ENCODE results near the gene NDFIP1.

NDFIP1 gene

DNA sequence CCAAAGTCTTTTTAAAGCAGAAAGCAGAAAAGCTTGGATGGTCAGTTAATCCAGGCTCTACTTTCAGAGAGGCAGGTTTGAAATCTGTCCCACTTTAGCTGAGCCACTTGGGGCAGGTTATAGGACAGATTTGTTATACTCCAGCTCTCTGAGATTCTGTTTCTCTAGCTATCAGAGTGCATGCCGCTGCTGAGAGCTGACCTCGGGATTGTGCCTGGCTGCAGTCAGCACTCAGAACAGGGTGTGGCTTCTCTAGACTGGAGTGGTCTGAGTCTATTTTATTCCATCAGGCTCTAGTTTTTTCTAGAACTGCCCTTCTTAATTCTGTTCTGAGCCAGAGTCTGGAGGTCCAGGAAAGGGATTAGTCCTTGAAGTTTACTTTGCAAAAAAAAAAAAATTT lies 67.7 kb downstream of the NDFIP1 start:
- TF ChIP-seq, protein P1, sequence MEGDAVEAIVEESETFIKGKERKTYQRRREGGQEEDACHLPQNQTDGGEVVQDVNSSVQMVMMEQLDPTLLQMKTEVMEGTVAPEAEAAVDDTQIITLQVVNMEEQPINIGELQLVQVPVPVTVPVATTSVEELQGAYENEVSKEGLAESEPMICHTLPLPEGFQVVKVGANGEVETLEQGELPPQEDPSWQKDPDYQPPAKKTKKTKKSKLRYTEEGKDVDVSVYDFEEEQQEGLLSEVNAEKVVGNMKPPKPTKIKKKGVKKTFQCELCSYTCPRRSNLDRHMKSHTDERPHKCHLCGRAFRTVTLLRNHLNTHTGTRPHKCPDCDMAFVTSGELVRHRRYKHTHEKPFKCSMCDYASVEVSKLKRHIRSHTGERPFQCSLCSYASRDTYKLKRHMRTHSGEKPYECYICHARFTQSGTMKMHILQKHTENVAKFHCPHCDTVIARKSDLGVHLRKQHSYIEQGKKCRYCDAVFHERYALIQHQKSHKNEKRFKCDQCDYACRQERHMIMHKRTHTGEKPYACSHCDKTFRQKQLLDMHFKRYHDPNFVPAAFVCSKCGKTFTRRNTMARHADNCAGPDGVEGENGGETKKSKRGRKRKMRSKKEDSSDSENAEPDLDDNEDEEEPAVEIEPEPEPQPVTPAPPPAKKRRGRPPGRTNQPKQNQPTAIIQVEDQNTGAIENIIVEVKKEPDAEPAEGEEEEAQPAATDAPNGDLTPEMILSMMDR (IDR thresholded peaks at IDR 0.05; ENCODE audit: insufficient read depth, low read depth, low read length, missing control alignments): no peak
- DNase-seq (ENCODE audit: low read depth): no peak
- no peak overlapping the region for H3K4me3 ChIP-seq (ENCODE audit: low read length)

DNA sequence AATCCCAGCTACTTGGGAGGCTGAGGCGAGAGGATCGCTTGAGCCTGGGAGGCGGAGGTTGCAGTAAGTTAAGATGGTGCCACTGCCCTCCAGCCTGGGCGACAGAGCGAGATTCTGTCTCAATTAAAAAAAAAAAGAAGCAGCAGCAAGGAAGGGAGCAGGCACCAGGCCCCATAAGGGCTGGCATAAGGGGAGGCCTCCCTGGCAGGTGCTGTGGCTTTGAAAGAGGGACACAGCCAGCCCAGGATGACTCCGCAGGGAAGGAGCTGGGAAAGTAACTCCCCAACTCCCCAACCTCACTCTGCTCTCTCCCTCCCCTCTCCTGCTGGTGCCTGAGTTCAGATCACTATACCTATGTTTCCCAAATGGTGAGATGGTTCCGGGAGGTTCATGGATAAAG lies 70.1 kb downstream of the NDFIP1 start:
- TF ChIP-seq, protein P1 (IDR thresholded peaks at IDR 0.05; ENCODE audit: insufficient read depth, low read depth, low read length, missing control alignments): no peak
- H3K4me3 ChIP-seq (ENCODE audit: low read length): no peak overlapping the region
- no peak for DNase-seq (ENCODE audit: low read depth)

DNA sequence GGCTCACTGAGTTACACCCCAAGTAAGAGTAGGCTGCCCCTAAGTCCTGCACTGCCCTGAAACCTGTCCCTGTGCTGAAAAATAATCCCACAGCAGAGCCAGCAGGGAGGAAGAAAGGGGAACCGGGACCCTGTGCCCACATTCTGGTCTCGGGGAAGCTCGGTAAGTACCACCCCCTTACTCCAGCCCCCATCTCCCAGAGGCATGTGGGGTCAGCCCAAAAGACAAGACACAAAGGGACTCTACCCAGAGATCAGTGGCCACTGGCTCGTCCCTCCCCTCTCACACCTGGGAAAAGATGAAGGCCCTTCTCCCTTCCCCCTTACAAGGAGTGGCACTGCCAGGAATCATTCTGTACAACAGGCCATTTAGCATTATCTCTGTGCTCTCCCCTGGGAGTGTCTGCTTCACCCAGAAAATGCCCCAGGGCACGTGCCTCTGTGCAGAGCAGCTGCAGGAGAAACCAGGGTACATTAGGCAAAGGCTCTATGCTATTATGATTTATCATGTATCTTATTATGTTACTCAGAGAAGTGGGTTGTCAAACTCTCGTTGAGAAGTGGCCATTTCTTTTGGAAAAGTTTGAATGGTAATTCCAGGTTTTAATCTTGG lies 71.3 kb downstream of the NDFIP1 start:
- TF ChIP-seq, protein P1 (IDR thresholded peaks at IDR 0.05; ENCODE audit: insufficient read depth, low read depth, low read length, missing control alignments): no peak
- H3K4me3 ChIP-seq (ENCODE audit: low read length): no peak overlapping the region
- peak; percentile 17 for DNase-seq (ENCODE audit: low read depth)

DNA sequence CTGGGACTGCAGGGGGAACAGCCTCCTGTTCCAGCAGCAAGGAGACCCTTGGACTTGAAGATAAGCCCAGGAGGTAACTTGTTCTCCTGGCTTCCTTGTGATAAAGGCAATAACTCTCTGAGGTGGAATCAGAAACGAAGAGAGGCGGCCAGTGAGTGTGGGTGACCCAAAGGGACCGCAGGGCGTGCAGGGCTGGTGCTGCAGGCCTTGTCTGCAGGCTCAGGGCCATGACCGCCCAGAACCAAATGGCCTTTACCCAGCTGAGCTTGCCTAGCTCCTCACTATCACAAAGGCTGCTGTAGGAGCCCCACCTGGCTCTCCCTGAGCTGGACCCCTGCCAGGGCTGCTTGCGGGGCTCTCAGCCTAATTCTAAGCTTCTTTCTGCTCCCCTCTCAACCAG lies 72.5 kb downstream of the NDFIP1 start:
- no peak overlapping the region for H3K4me3 ChIP-seq (ENCODE audit: low read length)
- no peak for DNase-seq (ENCODE audit: low read depth)
- TF ChIP-seq, protein P1 (IDR thresholded peaks at IDR 0.05; ENCODE audit: insufficient read depth, low read depth, low read length, missing control alignments): no peak

DNA sequence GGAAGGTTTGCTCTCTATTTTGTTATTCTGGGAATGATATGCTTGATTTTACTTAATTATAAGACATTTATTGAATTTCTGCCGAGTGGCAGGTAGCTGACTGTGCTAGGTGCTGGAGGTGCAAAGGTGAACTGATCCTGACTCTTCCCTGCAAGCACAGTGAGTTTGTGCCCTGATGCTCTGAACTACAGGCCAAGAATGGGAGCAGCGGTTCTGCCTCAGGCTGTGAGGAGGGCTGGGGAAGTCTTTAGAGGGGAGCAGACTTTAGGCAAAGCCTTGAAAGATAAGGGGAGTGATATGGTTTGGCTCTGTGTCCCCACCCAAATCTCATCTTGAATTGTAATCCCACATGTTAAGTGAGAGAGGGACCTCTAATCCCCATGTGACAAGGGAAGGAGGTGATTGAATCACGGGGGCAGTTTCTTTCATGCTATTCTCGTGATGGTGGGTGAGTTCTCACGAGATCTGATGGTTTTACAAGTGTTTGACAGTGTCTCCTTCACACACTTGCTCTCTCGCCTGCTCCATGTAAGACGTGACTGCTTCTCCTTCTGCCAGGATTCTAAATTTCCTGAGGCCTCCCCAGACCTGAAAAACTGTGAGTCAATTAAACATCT lies 73.1 kb downstream of the NDFIP1 start:
- no peak for DNase-seq (ENCODE audit: low read depth)
- TF ChIP-seq, protein P1 (IDR thresholded peaks at IDR 0.05; ENCODE audit: insufficient read depth, low read depth, low read length, missing control alignments): no peak
- no peak overlapping the region for H3K4me3 ChIP-seq (ENCODE audit: low read length)

DNA sequence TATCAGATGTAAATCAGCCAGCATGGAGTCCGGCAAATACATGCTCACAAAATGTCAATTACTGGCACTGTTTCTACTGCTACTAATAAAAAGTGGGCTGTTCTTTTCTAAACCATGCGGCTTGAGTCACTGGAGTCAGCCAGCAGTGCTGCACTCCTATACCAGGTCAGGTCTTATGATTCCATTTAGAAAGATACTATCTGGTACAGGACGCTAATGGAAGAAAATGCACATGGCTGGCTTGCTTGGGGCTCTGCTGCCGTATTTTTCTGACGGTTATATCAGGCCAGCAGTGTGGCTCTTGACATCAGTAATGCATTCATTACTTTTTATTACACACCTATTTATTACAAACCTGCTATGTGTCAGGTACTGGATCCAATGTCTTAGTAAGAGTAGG lies 74.3 kb downstream of the NDFIP1 start:
- TF ChIP-seq, protein P1 (IDR thresholded peaks at IDR 0.05; ENCODE audit: insufficient read depth, low read depth, low read length, missing control alignments): no peak
- no peak for DNase-seq (ENCODE audit: low read depth)
- no peak overlapping the region for H3K4me3 ChIP-seq (ENCODE audit: low read length)

DNA sequence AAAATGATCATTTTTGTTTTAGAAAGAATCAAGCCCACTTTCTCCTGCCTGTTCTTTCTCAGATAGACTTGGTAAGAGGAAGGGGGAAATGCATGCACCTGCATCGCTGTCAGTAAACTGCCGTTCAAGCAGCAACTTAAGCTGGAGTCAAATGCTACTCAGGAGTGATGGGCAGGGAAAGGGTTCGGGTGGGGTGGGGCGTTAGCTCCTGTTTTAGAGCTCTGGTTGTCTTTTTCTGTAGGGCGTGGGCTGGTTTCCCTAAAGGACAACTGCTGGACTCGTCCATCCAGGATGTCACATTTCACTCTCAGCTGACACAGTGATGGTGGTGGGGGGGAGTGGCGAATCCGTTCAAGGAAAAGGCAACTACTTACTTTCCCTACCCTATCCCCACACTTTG lies 75.0 kb downstream of the NDFIP1 start:
- DNase-seq (ENCODE audit: low read depth): no peak
- no peak overlapping the region for H3K4me3 ChIP-seq (ENCODE audit: low read length)
- TF ChIP-seq, protein P1 (IDR thresholded peaks at IDR 0.05; ENCODE audit: insufficient read depth, low read depth, low read length, missing control alignments): no peak

All from epithelial cell of esophagus (primary cell).